ENCODE results near the gene BMP2K. TPM values are rescaled to one million over a fixed set of nuclear protein-coding genes. Genes with fewer than 3 reads are reported as not detected.

The BMP2K gene
- total RNA-seq, 6 experiments from 2014 or later = 32.3 to 53.5 (median 43.0) TPM

DNA sequence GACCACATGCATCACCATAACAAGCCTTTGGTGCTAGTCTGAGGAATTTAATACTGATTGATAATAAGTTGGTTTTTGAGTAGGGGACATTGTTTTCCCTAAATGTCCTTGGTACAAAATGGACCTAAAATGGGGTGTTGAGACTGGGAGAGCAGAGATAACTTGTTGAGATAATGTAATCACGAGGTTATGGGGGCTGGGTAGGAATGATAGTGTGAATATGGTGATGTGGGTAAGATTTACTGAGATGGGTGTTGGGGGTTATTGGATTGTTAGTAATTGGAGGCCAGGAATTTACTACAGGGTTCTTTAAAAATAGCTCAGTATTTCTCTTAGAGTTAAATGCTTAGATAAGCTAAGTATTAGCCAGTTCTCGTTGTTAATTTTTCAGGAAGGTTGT, 3.9 kb downstream of the BMP2K start:
- H3K4me3 Mint-ChIP-seq = no peak overlapping the region
- no peak for DNase-seq
- peaks cover 17% of the 10 kb centered on the region for H3K4me1 Mint-ChIP-seq (ENCODE audit: low read depth)
- no peaks in the 10 kb centered on the region for H3K36me3 Mint-ChIP-seq (ENCODE audit: low read depth)
- H3K9me3 Mint-ChIP-seq = no peaks in the 10 kb centered on the region
- no peak overlapping the region for H3K27ac Mint-ChIP-seq
- H3K27me3 Mint-ChIP-seq (ENCODE audit: insufficient read depth) = no peaks in the 10 kb centered on the region
- TF ChIP-seq, protein P1, sequence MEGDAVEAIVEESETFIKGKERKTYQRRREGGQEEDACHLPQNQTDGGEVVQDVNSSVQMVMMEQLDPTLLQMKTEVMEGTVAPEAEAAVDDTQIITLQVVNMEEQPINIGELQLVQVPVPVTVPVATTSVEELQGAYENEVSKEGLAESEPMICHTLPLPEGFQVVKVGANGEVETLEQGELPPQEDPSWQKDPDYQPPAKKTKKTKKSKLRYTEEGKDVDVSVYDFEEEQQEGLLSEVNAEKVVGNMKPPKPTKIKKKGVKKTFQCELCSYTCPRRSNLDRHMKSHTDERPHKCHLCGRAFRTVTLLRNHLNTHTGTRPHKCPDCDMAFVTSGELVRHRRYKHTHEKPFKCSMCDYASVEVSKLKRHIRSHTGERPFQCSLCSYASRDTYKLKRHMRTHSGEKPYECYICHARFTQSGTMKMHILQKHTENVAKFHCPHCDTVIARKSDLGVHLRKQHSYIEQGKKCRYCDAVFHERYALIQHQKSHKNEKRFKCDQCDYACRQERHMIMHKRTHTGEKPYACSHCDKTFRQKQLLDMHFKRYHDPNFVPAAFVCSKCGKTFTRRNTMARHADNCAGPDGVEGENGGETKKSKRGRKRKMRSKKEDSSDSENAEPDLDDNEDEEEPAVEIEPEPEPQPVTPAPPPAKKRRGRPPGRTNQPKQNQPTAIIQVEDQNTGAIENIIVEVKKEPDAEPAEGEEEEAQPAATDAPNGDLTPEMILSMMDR (IDR thresholded peaks at IDR 0.05) = no peak

DNA sequence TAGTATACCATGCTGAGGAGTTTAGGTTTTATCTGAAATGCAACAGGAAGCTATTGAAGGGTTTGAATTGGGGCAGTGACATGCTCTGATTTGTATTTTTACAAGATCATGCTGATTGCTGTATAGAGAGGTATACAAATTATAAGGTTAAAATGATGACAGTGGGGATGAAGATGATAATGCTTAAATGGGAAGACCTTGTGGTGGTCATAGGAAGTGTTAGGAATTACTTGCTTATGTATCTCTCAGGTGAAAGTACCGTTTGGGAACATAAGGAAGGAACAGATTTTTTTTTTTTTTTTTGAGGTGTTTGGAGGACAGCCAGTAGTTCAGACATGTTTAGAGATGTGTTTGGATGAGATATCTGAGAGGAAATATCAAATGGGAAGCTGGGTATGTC, 5.0 kb downstream of the BMP2K start:
- DNase-seq = no peak
- H3K27ac Mint-ChIP-seq = no peak overlapping the region
- H3K9me3 Mint-ChIP-seq = no peaks in the 10 kb centered on the region
- peaks cover 5% of the 10 kb centered on the region for H3K36me3 Mint-ChIP-seq (ENCODE audit: low read depth)
- peaks cover 21% of the 10 kb centered on the region for H3K4me1 Mint-ChIP-seq (ENCODE audit: low read depth)
- no peak overlapping the region for H3K4me3 Mint-ChIP-seq
- TF ChIP-seq, protein P1 (IDR thresholded peaks at IDR 0.05) = no peak
- no peaks in the 10 kb centered on the region for H3K27me3 Mint-ChIP-seq (ENCODE audit: insufficient read depth)

DNA sequence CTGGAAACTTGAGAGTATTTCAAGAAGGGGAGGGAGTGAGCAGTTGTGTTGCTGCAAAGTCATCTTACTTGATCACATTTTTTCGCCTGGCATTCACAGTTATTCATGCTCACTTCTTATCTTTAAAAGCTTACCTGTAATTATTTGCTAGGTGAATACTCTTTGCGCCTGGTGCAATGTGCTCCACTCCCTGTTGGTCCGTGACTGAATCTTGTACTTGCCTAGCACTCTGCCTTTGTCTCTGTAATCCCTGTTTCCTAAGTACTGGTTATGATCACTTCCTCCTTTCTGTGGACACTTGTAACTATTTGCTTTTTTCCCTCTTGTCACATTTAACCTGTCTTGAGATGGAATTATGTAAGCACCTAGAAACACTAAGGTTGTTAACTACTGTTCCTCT, 5.8 kb downstream of the BMP2K start:
- Mint-ChIP-seq H3K27ac (no peak overlapping the region), H3K36me3 (ENCODE audit: low read depth) (peaks cover 6% of the 10 kb centered on the region), H3K27me3 (ENCODE audit: insufficient read depth) (no peaks in the 10 kb centered on the region), H3K4me1 (ENCODE audit: low read depth) (peaks cover 26% of the 10 kb centered on the region), H3K4me3 (no peak overlapping the region), H3K9me3 (no peaks in the 10 kb centered on the region)
- DNase-seq = no peak
- TF ChIP-seq, protein P1 (IDR thresholded peaks at IDR 0.05) = no peak

DNA sequence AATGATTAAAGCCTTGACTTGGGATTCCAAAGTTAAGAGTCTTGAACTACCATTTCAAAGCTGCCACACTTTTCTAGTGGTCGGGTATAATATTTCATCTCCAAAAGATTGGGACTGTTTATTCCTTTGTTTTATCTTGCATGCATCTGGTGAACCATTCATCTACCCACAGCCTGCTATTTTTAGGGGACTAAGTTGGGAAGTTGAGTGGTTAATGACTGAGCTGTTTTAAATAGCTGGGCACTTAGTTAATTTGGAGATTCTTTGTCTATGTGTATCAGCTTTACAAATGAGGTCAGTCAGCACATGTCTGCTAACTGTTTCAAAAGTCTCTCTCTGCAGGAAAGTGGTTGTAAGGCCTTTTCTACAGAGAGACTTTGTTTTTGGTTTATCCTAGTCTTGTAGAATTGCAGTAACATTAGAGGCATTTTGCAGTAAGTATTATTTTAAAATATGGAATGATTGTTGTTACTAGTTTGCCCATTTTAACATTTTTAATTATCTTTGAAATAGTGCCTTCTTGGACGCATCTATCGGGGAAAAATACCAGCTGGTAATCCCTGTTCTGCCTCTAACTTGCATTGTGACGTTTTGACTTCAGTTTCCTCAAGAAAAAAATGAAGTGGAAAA, 8.2 kb downstream of the BMP2K start:
- Mint-ChIP-seq H3K27me3 (ENCODE audit: insufficient read depth) (no peaks in the 10 kb centered on the region), H3K27ac (peak overlapping the region; percentile 72), H3K4me3 (peak overlapping the region; percentile 69), H3K36me3 (ENCODE audit: low read depth) (peaks cover 6% of the 10 kb centered on the region), H3K9me3 (no peaks in the 10 kb centered on the region), H3K4me1 (ENCODE audit: low read depth) (peaks cover 46% of the 10 kb centered on the region)
- peak; percentile 84 for DNase-seq
- TF ChIP-seq, protein P1 (IDR thresholded peaks at IDR 0.05) = 0 out of 2 replicates have a peak, but pooled peaks have one; percentile 27

DNA sequence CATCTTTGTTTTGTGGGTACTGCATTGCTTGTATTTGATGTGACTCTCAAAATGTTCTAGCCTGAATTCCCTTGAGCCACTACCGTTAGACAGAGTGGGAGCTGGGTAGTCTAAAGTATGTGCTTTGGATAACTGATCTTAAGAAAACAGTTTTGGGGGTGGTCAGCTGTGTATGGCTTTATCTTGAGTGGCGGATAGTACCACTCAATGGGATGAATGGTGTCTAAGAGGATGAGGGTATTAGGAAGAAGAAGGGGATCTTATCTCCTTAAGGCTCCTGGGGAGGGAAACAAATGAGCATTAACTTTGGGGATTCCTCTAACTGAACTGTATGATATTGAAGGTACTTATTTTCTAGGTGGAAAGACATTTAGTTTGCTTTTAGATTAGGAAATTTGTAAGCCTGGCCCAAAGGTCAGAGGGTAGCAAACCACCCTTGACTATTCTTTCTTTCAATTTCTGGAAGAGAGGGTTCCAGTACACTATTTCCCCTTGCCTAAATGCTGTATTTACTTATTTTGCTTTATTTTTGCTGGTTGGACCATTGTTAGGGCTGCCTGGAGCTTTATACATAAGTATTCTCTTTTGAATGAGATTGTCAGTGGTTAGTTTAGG, 11.3 kb downstream of the BMP2K start:
- no peak for DNase-seq
- H3K27ac Mint-ChIP-seq = peak overlapping the region; percentile 49
- peaks cover 6% of the 10 kb centered on the region for H3K36me3 Mint-ChIP-seq (ENCODE audit: low read depth)
- H3K4me3 Mint-ChIP-seq = no peak overlapping the region
- no peaks in the 10 kb centered on the region for H3K9me3 Mint-ChIP-seq
- H3K27me3 Mint-ChIP-seq (ENCODE audit: insufficient read depth) = no peaks in the 10 kb centered on the region
- TF ChIP-seq, protein P1 (IDR thresholded peaks at IDR 0.05) = no peak
- H3K4me1 Mint-ChIP-seq (ENCODE audit: low read depth) = peaks cover 48% of the 10 kb centered on the region

All from HFFc6 (cell line).